Endodermal cell (in vitro differentiated cells): Measurements from ENCODE around the gene TENT5A. TPM values are rescaled to one million over a fixed set of nuclear protein-coding genes. Genes with fewer than 3 reads are reported as not detected.

Source experiments
- DNase-seq: peaks from one replicate; pipeline ENCODE4 v3.0.0-alpha.2; 2017
- H3K27ac ChIP-seq: 2 replicates; pipeline ENCODE4 v1.5.1; 2013; ENCODE audit warnings: mild to moderate bottlenecking, low read depth, low read length, moderate library complexity
- H3K27me3 ChIP-seq: 2 replicates; pipeline ENCODE4 v1.6.1; 2013; ENCODE audit warnings: mild to moderate bottlenecking, low read length, moderate library complexity; ENCODE audit not compliant: insufficient read depth, control insufficient read depth, poor library complexity, severe bottlenecking
- H3K36me3 ChIP-seq: 2 replicates; pipeline ENCODE4 v1.7.0; 2013; ENCODE audit warnings: mild to moderate bottlenecking, low read length, moderate library complexity; ENCODE audit not compliant: control insufficient read depth, insufficient read depth
- H3K4me1 ChIP-seq: one replicate; pipeline ENCODE4 v1.7.0; 2013; ENCODE audit warnings: low read length; ENCODE audit not compliant: control insufficient read depth, insufficient read depth
- H3K4me3 ChIP-seq: 2 replicates; pipeline ENCODE4 v1.5.1; 2013; ENCODE audit warnings: mild to moderate bottlenecking, low read length, moderate library complexity
- H3K9ac ChIP-seq: 2 replicates; pipeline ENCODE4 v1.6.1; 2013; ENCODE audit warnings: mild to moderate bottlenecking, low read length, moderate library complexity; ENCODE audit not compliant: poor library complexity, severe bottlenecking; ENCODE audit errors: extremely low read depth
- H3K9me3 ChIP-seq: 2 replicates; pipeline ENCODE4 v1.6.1; 2013; ENCODE audit warnings: mild to moderate bottlenecking, low read length, moderate library complexity; ENCODE audit not compliant: control insufficient read depth
- H3K27ac Mint-ChIP-seq: 2 replicates; pipeline ENCODE4 v1.8.0; 2020; ENCODE audit warnings: mixed read lengths
- H3K27me3 Mint-ChIP-seq: 2 replicates; pipeline ENCODE4 v1.8.0; 2021; ENCODE audit warnings: mild to moderate bottlenecking, mixed read lengths; ENCODE audit not compliant: insufficient read depth
- H3K36me3 Mint-ChIP-seq: 2 replicates; pipeline ENCODE4 v1.8.0; 2020; ENCODE audit warnings: low read depth, mixed read lengths
- H3K4me1 Mint-ChIP-seq: 2 replicates; pipeline ENCODE4 v1.8.0; 2020; ENCODE audit warnings: mixed read lengths
- H3K4me3 Mint-ChIP-seq: 2 replicates; pipeline ENCODE4 v1.8.0; 2020; ENCODE audit warnings: mild to moderate bottlenecking, moderate library complexity, mixed read lengths
- H3K9me3 Mint-ChIP-seq: 2 replicates; pipeline ENCODE4 v1.8.0; 2020; ENCODE audit warnings: mild to moderate bottlenecking, mixed read lengths
- CTCF ChIP-seq: fragments of 200-600 bp; sonication (generic); conservative IDR thresholded peaks from 2 replicates; pipeline ENCODE4 v1.5.0; 2021; ENCODE audit warnings: antibody characterized with exemption, mild to moderate bottlenecking
- WGBS, 2 experiments: methylation state at CpG; one replicate each; pipeline versions ENCODE4 v1.1.5 to v1.1.7; 2013; ENCODE audit warnings: missing lambda C conversion rate in 2 of 2, mixed read lengths in 1 of 2; ENCODE audit not compliant: insufficient coverage in 1 of 2, insufficient read length in 1 of 2; 5-methylcytosine and 5-hydroxymethylcytosine counted together
- total RNA-seq, 2 donors: library from RNA; stranded (reverse); fragmentation: NEBNext Ultra II Directional in 1 of 2; extraction: Animal tissue kit (Norgen Biotek cat#: 25700) in 1 of 2; gene quantifications; 2 replicates in 1 of 2; 3 replicates in 1 of 2; pipeline ENCODE4 v1.2.1, GENCODE V29; 2021

TENT5A gene
- total RNA-seq, 2 donors from 2014 or later = 4.8 to 8.6 TPM

GRCh38 chr6:81759782-81760181, 7.3 kb upstream of the TENT5A start:
- H3K4me1 Mint-ChIP-seq = peaks cover 1% of the 10 kb centered on the region
- no peak overlapping the region for H3K4me3 Mint-ChIP-seq
- H3K9me3 Mint-ChIP-seq = peaks cover 1% of the 10 kb centered on the region
- H3K9ac ChIP-seq = no peak overlapping the region
- H3K36me3 Mint-ChIP-seq = no peaks in the 10 kb centered on the region
- no peak for TF ChIP-seq CTCF
- no peaks in the 10 kb centered on the region for H3K9me3 ChIP-seq
- no peaks in the 10 kb centered on the region for H3K4me1 ChIP-seq
- H3K27ac ChIP-seq = no peak overlapping the region
- H3K36me3 ChIP-seq = no peaks in the 10 kb centered on the region
- no peaks in the 10 kb centered on the region for H3K27me3 ChIP-seq
- no peak overlapping the region for H3K27ac Mint-ChIP-seq
- no peak for DNase-seq
- peaks cover 5% of the 10 kb centered on the region for H3K27me3 Mint-ChIP-seq
- no peak overlapping the region for H3K4me3 ChIP-seq
- WGBS, 2 experiments = 98 to 100% methylated on average over 1 of the region's 2 CpGs

GRCh38 chr6:81758221-81758620, 5.7 kb upstream of the TENT5A start:
- no peak overlapping the region for H3K4me3 Mint-ChIP-seq
- peaks cover 4% of the 10 kb centered on the region for H3K4me1 Mint-ChIP-seq
- WGBS, 2 experiments = 86% methylated on average over 4 of the region's 4 CpGs; no CpG with 5 or more reads in 1 of the 2 experiments
- TF ChIP-seq CTCF = no peak
- H3K36me3 Mint-ChIP-seq = no peaks in the 10 kb centered on the region
- no peaks in the 10 kb centered on the region for H3K36me3 ChIP-seq
- H3K9me3 ChIP-seq = no peaks in the 10 kb centered on the region
- DNase-seq = no peak
- H3K27me3 Mint-ChIP-seq = peaks cover 13% of the 10 kb centered on the region
- no peaks in the 10 kb centered on the region for H3K9me3 Mint-ChIP-seq
- no peak overlapping the region for H3K27ac Mint-ChIP-seq
- H3K27ac ChIP-seq = no peak overlapping the region
- no peaks in the 10 kb centered on the region for H3K4me1 ChIP-seq
- no peak overlapping the region for H3K4me3 ChIP-seq
- no peaks in the 10 kb centered on the region for H3K27me3 ChIP-seq
- no peak overlapping the region for H3K9ac ChIP-seq

- H3K36me3 Mint-ChIP-seq = no peaks in the 10 kb centered on the region
- Histone ChIP-seq H3K9ac (no peak overlapping the region), H3K4me3 (no peak overlapping the region), H3K36me3 (no peaks in the 10 kb centered on the region), H3K27me3 (no peaks in the 10 kb centered on the region), H3K27ac (no peak overlapping the region), H3K9me3 (no peaks in the 10 kb centered on the region), H3K4me1 (no peaks in the 10 kb centered on the region)
- DNase-seq = no peak
- H3K4me3 Mint-ChIP-seq = no peak overlapping the region
- no peak overlapping the region for H3K27ac Mint-ChIP-seq
- H3K9me3 Mint-ChIP-seq = no peaks in the 10 kb centered on the region
- TF ChIP-seq CTCF = peak; percentile 39
- WGBS, 2 experiments = 56 to 57% methylated on average over 1 of the region's 1 CpG
- H3K4me1 Mint-ChIP-seq = peaks cover 4% of the 10 kb centered on the region
- H3K27me3 Mint-ChIP-seq = peaks cover 14% of the 10 kb centered on the region
Observed at GRCh38 chr6:81756690-81757089, 4.2 kb upstream of the TENT5A start.
